Esophagus squamous epithelium (tissue), 5 donors: ENCODE results near the gene IQSEC3. TPM values are rescaled to one million over a fixed set of nuclear protein-coding genes. Genes with fewer than 3 reads are reported as not detected.
"Not testable (repeated sequence)": the region's sequence is repeated elsewhere in the genome, so short reads cannot be mapped to it uniquely, and the experiment has no call there.

Experiments
- DNase-seq: peaks from one replicate; lab custom pipeline; 2025; lab: John Stamatoyannopoulos, UW
- H3K27ac ChIP-seq, 4 donors: fragments of 200-600 bp; sonication (generic); one replicate each; pipeline ENCODE4 v1.5.1; 2016 to 2019; ENCODE audit warnings: mild to moderate bottlenecking in 1 of 4
- H3K27me3 ChIP-seq, 4 donors: fragments of 200-600 bp; sonication (generic); 1 replicate in 3 of 4; 2 replicates in 1 of 4; pipeline versions ENCODE4 v1.5.1 to v1.6.0; 2017 to 2021; ENCODE audit warnings: antibody characterized with exemption in 1 of 4
- H3K36me3 ChIP-seq, 3 donors: fragments of 200-600 bp; sonication (generic); one replicate each; pipeline ENCODE4 v1.5.1; 2016 to 2019
- H3K4me1 ChIP-seq, 3 donors: fragments of 200-600 bp; sonication (generic); one replicate each; pipeline ENCODE4 v1.5.1; 2017 to 2019
- H3K4me3 ChIP-seq, 4 donors: fragments of 200-600 bp; sonication (generic); 1 replicate in 3 of 4; 2 replicates in 1 of 4; pipeline ENCODE4 v1.5.1; 2016 to 2019; ENCODE audit warnings: mild to moderate bottlenecking in 2 of 4, moderate library complexity in 1 of 4
- H3K9me3 ChIP-seq, 3 donors: fragments of 200-600 bp; sonication (generic); one replicate each; pipeline ENCODE4 v1.5.1; 2016 to 2019
- POLR2A ChIP-seq, 4 donors: fragments of 450-650 bp; IDR thresholded peaks; one replicate each; pipeline ENCODE4 v1.6.1; 2017; ENCODE audit warnings: antibody characterized with exemption in 4 of 4, mild to moderate bottlenecking in 4 of 4, moderate library complexity in 3 of 4
- WGBS, 2 donors: methylation state at CpG; one replicate each; pipeline ENCODE4 v1.1.5; 2018; 5-methylcytosine and 5-hydroxymethylcytosine counted together
- intact Hi-C: fragments of 100-400 bp; cut with DNase I; formaldehyde crosslinking; loops from one replicate; pipeline ENCODE4 v1.15.0; 2022
- total RNA-seq, 4 donors: library from RNA; depleted of rRNA; stranded (reverse); fragments of >200 nt; gene quantifications; one replicate each; pipeline ENCODE4 v1.1.0, GENCODE V29; 2016
- TF ChIP-seq, protein P1 (sequence below), 6 experiments: fragments of 450-650 bp in 4 of 6; fragments of 200-600 bp in 2 of 6; sonication (generic) in 2 of 6; IDR thresholded peaks; one replicate each; pipeline ENCODE4 v1.5.1; 2016 to 2019; ENCODE audit warnings: antibody characterized with exemption in 6 of 6, mild to moderate bottlenecking in 4 of 6, moderate library complexity in 4 of 6
- donor health status: DM: yes; HTN: yes; CAD: no.

IQSEC3 gene
- total RNA-seq, 4 donors from 2014 or later: 0.04 to 0.95 (median 0.08) TPM; not detected in 1

DNA sequence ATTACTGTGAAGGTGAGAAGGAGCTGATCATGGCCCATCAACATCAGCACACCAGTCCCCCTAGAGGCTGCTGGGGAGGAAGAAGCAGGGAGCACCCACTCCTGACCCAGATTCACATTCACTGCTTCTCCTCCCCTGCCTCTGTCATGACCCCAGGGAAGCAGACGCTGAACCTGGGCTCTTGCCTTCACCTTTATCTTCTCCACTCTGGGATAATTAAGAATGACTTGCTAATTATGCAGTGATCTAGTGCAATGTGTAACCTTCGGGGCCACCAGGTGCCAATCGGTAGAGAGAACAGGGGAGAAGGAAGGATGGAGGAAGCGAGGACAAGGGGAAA is 44.4 kb upstream of the IQSEC3 start:
- Histone ChIP-seq H3K4me3 (no peak overlapping the region), H3K36me3 (peaks cover 0 to 29% (median 8%) of the 10 kb centered on the region in 3 donors), H3K27ac (no peak overlapping the region), H3K27me3 (no peaks in the 10 kb centered on the region), H3K4me1 (no peaks in the 10 kb centered on the region), H3K9me3 (no peaks in the 10 kb centered on the region)
- WGBS, 2 donors: 72 to 73% methylated on average over 4 of the region's 4 CpGs
- no peak for TF ChIP-seq POLR2A (IDR thresholded peaks at IDR 0.05)
- TF ChIP-seq, protein P1, sequence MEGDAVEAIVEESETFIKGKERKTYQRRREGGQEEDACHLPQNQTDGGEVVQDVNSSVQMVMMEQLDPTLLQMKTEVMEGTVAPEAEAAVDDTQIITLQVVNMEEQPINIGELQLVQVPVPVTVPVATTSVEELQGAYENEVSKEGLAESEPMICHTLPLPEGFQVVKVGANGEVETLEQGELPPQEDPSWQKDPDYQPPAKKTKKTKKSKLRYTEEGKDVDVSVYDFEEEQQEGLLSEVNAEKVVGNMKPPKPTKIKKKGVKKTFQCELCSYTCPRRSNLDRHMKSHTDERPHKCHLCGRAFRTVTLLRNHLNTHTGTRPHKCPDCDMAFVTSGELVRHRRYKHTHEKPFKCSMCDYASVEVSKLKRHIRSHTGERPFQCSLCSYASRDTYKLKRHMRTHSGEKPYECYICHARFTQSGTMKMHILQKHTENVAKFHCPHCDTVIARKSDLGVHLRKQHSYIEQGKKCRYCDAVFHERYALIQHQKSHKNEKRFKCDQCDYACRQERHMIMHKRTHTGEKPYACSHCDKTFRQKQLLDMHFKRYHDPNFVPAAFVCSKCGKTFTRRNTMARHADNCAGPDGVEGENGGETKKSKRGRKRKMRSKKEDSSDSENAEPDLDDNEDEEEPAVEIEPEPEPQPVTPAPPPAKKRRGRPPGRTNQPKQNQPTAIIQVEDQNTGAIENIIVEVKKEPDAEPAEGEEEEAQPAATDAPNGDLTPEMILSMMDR (IDR thresholded peaks at IDR 0.05): no peak
- DNase-seq: no peak
- intact Hi-C loops: no loop called here

DNA sequence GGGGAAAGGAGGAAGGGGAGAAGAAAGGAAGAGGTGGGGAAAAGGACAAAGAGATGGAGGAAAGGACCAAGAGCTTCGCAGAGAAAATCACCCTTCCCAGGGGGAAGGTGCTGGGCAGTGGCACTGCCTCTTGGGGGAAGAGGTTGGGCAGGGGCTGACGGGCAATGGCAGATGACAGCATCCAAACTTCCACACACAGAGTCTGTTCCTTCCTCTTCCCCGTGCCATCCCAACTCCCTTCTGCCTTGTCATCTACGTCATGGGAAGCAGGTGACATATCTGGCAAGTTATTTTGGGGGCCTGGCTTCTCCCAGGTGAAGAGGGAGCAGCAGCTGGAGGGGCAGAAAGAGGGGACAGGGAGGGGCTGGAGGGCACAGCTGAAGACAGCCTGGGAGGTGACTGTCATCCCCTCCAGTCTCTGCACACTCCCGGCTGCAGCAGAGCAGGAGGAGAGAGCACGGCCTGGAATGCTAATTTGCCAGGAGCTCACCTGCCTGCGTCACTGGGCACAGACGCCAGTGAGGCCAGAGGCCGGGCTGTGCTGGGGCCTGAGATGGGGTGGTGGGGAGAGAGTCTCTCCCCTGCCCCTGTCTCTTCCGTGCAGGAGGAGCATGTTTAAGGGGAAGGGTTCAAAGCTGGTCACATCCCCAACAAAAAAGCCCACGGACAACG is 43.9 kb upstream of the IQSEC3 start:
- 72 to 74% methylated on average over 9 to 12 of the region's 12 CpGs for WGBS, 2 donors
- Histone ChIP-seq H3K27me3 (no peaks in the 10 kb centered on the region), H3K4me1 (no peaks in the 10 kb centered on the region), H3K9me3 (no peaks in the 10 kb centered on the region), H3K36me3 (peaks cover 0 to 27% (median 8%) of the 10 kb centered on the region in 3 donors), H3K27ac (no peak overlapping the region), H3K4me3 (no peak overlapping the region)
- no peak for DNase-seq
- intact Hi-C loops: no loop called here
- TF ChIP-seq, protein P1 (IDR thresholded peaks at IDR 0.05): no peak

DNA sequence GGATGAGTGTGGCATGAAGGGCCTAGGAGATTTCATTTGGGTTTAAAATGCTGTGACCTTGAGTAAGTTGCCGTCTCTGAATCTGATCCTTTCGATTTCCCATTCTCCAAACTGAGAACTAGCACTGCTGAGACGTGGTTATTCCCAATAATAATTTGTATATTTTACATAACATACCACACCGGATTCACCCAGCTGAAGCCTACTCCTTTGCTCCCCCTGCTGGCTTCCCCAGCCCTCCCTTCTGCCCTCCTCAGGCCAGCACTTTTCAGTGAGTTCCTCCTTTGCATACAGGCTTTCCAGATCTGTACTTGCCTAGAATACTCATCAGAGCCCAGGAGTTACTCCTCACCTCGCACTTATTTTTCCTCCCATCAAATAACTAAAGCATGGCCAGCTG is 38.7 kb upstream of the IQSEC3 start:
- intact Hi-C loops, H3K36me3 ChIP-seq, H3K9me3 ChIP-seq, H3K27me3 ChIP-seq, H3K4me1 ChIP-seq, DNase-seq, H3K27ac ChIP-seq, H3K4me3 ChIP-seq: not testable (repeated sequence)
- WGBS, 2 donors: no CpG with 5 or more reads among the region's 5 CpGs

DNA sequence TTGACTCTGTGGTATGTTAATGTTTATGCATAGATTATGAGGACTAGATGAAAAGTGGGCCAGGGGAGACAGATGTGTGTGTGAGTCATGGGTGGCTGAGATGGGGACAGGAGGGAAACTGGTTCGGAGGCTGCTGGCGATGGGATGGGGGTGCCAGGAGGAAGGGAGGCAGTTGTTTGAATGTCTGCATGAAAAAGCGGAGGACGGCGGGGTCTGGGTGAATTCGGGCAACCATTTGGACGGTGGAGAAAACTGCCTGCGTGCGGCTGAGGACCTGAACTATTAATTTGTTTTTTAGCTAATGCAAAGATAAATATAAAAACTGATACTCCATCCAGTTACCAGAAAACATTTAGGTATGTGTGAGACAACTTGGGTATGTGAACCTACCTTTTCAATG is 27.8 kb upstream of the IQSEC3 start:
- intact Hi-C loops, H3K27ac ChIP-seq, H3K27me3 ChIP-seq, H3K4me1 ChIP-seq, H3K4me3 ChIP-seq, DNase-seq, H3K9me3 ChIP-seq, H3K36me3 ChIP-seq: not testable (repeated sequence)
- WGBS, 2 donors: 76% methylated on average over 7 of the region's 9 CpGs; no CpG with 5 or more reads in 1 of the 2 donors

DNA sequence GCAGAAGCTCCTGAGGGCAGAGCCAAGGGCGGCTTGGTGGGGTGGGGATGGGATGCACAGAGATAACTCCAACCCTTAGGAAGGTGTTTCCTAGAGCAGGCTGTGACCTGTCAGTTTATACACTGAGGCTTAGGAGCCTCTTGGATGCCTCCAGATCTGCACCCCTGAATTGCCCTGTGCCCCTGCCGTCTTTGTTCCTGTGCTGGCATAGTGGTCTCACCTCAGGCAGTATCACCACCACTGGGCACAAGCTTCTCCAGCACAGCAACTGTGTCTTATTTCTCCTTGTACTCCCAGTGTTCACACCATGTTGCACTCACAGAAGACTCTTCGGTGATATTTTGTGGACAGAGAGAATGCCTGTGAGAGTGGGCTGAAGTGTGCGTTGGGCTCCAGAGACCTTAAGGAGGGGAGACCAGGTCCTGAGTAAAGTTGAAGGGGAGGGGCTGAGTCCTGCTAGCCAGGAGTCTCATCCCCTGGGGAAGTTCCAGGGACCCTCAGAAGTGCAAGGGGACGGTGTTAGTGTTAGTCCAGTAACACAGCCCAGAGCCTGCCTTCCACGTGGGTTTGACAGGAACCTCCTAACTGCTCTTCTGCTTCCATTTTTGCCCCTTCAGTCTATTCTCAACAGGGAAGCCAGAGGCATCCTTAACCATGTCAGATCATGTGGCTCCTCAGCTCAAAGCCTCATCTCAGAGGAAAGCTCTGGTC is 26.9 kb upstream of the IQSEC3 start:
- DNase-seq, intact Hi-C loops, H3K36me3 ChIP-seq, H3K27ac ChIP-seq, H3K4me3 ChIP-seq, H3K4me1 ChIP-seq, H3K9me3 ChIP-seq: not testable (repeated sequence)
- 63 to 64% methylated on average over 2 of the region's 6 CpGs for WGBS, 2 donors
- H3K27me3 ChIP-seq: peaks cover 0 to 13% (median 0%) of the 10 kb centered on the region in 4 donors

DNA sequence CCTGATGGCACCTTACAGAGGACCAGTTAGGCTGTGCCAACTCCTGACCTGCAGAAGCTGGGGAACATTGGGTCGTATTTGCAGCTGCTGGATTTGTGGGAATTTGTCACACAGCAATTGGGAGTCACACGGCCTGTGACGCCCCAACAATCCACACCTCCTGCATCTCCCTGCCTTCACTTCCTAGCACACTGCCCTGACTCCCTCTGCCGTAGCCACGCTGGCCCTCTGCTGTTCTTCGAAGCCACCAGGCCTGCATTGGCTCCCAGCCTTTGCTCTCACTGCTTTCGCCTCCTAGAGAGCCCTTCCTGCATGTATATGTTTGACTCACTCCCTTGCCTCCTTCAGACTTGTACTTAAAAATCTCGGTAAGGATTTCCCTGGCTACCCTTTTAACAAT is 22.2 kb upstream of the IQSEC3 start:
- DNase-seq, H3K4me3 ChIP-seq, intact Hi-C loops, H3K9me3 ChIP-seq, H3K4me1 ChIP-seq, H3K36me3 ChIP-seq, H3K27ac ChIP-seq: not testable (repeated sequence)
- H3K27me3 ChIP-seq: peaks cover 0 to 34% (median 0%) of the 10 kb centered on the region in 4 donors
- WGBS, 2 donors: 82 to 83% methylated on average over 3 to 5 of the region's 8 CpGs

DNA sequence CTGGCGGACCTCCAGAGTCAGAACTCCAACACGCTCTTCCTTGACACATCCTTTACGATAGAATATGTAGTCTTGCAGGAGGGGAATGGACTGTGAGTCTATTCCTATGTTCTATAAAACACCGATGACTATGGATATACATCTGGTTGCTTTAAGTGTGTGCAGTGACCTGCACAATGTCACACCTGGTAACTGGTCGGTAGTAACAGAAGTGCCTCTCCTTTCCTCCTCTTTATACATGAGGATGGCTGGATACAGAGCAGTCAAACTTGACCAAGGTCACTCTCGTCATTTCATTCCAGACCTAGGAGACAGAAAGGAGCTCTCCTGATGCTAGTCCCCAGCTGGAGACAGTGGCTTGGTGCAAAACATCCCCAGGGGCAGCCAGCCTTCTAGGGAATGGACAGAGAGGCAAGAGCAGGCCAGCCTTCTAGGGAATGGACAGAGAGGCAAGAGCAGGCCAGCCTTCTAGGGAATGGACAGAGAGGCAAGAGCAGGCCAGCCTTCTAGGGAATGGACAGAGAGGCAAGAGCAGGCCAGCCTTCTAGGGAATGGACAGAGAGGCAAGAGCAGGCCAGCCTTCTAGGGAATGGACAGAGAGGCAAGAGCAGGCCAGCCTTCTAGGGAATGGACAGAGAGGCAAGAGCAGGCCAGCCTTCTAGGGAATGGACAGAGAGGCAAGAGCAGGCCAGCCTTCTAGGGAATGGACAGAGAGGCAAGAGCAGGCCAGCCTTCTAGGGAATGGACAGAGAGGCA is 21.2 kb upstream of the IQSEC3 start:
- H3K27ac ChIP-seq, DNase-seq, H3K4me1 ChIP-seq, H3K9me3 ChIP-seq, H3K36me3 ChIP-seq, intact Hi-C loops, H3K4me3 ChIP-seq: not testable (repeated sequence)
- H3K27me3 ChIP-seq: peaks cover 0 to 35% (median 0%) of the 10 kb centered on the region in 4 donors
- WGBS, 2 donors: 70 to 82% methylated on average over 4 to 6 of the region's 6 CpGs

DNA sequence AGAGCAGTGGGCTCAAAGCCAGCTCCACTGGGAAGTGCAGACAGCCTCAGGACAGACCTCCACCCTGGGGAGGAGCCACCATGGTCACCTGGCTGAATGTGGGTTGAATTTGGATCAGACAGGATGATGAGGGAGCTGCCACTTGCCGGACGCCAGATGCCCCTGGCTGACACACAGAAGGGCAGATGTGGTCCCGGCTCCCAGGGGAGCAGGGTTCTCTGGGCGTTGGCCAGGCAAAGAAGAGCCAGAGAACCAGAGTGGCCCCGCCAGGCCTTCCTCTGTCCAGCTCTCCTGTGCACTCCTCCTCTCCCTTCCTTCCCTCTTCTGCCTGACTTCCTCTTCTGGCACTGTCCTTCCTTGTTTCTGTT is 20.6 kb upstream of the IQSEC3 start:
- DNase-seq, H3K27ac ChIP-seq, H3K9me3 ChIP-seq, H3K4me1 ChIP-seq, H3K36me3 ChIP-seq, H3K4me3 ChIP-seq, intact Hi-C loops: not testable (repeated sequence)
- peaks cover 0 to 35% (median 0%) of the 10 kb centered on the region in 4 donors for H3K27me3 ChIP-seq
- WGBS, 2 donors: 83% methylated on average over 2 of the region's 5 CpGs; no CpG with 5 or more reads in 1 of the 2 donors

DNA sequence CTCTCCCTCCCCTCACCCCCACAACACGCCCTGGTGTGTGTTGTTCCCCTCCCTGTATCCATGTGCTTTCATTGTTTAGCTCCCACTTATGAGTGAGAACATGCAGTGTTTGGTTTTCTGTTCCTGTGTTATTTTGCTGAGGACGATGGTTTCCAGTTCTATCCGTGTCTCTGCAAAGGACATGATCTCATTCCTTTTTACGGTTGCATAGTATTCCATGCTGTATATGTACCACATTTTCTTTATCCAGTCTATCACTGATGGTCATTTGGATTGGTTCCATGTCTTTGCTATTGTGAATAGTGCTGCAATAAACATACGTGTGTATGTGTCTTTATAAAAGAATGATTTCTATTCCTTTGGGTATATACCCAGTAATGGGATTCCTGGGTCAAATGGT is 20.0 kb upstream of the IQSEC3 start:
- 59 to 60% methylated on average over 5 of the region's 5 CpGs for WGBS, 2 donors
- intact Hi-C loops, H3K4me1 ChIP-seq, DNase-seq, H3K9me3 ChIP-seq, H3K36me3 ChIP-seq, H3K27ac ChIP-seq, H3K4me3 ChIP-seq: not testable (repeated sequence)
- H3K27me3 ChIP-seq: peaks cover 0 to 35% (median 0%) of the 10 kb centered on the region in 4 donors

DNA sequence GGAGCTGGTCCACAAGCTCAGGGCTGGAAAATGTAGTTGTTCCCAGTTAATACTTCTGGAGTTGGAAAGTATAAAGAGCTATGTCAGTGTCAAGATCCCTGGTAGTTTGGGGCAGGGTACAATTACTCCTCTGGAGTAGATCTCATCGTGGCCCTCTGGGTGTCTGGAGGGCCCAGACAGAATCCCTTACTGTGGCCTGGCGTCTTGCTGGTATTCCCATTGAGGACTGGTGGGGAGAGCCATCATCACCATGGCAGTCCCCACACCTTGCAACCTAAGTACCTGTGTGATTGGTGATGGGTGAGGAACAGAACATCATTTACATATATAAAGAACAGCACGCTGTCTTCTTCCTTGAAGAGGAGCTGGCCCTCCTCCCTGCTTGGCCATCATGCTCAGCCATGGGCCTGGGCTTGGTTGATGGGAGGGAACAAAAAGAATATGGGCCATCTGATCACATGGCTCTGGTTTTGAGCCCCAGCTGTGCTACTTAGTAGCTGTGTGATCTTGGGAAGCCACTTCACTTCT is 18.8 kb upstream of the IQSEC3 start:
- H3K27ac ChIP-seq, H3K4me3 ChIP-seq, H3K9me3 ChIP-seq, intact Hi-C loops, H3K4me1 ChIP-seq, H3K36me3 ChIP-seq, DNase-seq: not testable (repeated sequence)
- peaks cover 0 to 44% (median 0%) of the 10 kb centered on the region in 4 donors for H3K27me3 ChIP-seq
- WGBS, 2 donors: 52 to 67% methylated on average over 3 of the region's 3 CpGs
